ENCODE data around the gene IGF2BP1.
"Not testable (repeated sequence)": the region's sequence is repeated elsewhere in the genome, so short reads cannot be mapped to it uniquely, and the experiment has no call there.

The IGF2BP1 gene

GRCh38 chr17:49050611-49051010 lies 53.4 kb downstream of the IGF2BP1 start:
- H3K4me3 ChIP-seq (ENCODE audit: low read depth, low read length): no peak overlapping the region

GRCh38 chr17:49051269-49051668 lies 54.1 kb downstream of the IGF2BP1 start:
- H3K4me3 ChIP-seq (ENCODE audit: low read depth, low read length): no peak overlapping the region

DNA sequence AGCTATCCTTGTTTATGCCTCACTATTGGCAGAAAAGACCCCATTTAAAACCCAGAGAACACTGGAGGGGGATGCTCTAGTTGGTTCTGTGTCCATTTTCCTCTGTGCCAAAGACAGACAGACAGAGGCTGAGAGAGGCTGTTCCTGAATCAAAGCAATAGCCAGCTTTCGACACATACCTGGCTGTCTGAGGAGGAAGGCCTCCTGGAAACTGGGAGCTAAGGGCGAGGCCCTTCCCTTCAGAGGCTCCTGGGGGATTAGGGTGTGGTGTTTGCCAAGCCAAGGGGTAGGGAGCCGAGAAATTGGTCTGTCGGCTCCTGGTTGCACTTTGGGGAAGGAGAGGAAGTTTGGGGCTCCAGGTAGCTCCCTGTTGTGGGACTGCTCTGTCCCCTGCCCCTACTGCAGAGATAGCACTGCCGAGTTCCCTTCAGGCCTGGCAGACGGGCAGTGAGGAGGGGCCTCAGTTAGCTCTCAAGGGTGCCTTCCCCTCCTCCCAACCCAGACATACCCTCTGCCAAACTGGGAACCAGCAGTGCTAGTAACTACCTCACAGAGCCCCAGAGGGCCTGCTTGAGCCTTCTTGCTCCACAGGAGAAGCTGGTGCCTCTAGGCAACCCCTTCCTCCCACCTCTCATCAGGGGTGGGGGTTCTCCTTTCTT lies 56.1 kb downstream of the IGF2BP1 start:
- H3K4me3 ChIP-seq (ENCODE audit: low read depth, low read length): no peak overlapping the region

- H3K4me3 ChIP-seq (ENCODE audit: low read depth, low read length): no peak overlapping the region
Observed at GRCh38 chr17:49054342-49055092, 57.3 kb downstream of the IGF2BP1 start.

- no peak overlapping the region for H3K4me3 ChIP-seq (ENCODE audit: low read depth, low read length)
Observed at GRCh38 chr17:49055181-49055927, 58.2 kb downstream of the IGF2BP1 start.

DNA sequence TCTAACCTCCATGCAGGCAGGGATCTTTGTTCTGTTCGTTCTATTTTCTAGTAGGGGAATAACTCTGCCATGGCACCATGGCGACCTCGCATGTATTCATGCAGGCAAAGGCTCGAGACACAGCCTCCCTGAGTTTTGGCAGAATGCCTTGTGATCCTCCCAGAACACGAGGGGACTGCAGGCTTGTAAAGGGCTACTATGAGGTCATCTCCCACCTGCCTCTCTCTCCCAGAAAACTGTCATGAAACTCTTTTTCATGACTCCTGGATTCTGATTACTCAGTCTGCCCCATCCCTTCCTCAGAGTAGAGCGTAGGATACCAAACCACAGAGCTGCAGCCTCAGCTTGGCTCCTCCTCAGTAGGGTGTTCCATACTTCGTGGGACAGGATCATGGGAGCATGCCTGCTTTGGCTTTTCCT lies 64.3 kb downstream of the IGF2BP1 start:
- no peak overlapping the region for H3K4me3 ChIP-seq (ENCODE audit: low read depth, low read length)

DNA sequence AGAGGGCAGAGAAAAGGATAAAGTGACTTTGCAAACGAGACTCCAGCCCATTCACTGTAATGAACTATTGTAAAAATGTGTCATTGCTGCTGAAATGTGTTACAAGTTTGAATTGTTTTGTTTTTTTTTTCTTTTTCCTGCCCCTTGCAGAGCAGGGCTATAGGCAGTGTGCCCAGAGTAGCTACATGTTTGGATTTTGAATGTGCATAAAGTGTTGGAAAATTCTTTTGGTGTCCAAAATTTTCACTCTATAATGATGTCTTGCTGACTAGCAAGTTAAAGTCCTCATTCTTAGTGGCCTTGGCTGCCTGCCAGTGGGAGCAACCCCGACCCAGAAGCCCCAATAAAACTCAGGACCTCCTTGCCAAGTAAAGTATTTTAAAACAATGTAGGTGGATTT lies 66.5 kb downstream of the IGF2BP1 start:
- no peak overlapping the region for H3K4me3 ChIP-seq (ENCODE audit: low read depth, low read length)

- no peak overlapping the region for H3K4me3 ChIP-seq (ENCODE audit: low read depth, low read length)
Observed at GRCh38 chr17:49067163-49067562, 70.0 kb downstream of the IGF2BP1 start.

- no peak overlapping the region for H3K4me3 ChIP-seq (ENCODE audit: low read depth, low read length)
Observed at GRCh38 chr17:49069585-49070273, 72.5 kb downstream of the IGF2BP1 start.

DNA sequence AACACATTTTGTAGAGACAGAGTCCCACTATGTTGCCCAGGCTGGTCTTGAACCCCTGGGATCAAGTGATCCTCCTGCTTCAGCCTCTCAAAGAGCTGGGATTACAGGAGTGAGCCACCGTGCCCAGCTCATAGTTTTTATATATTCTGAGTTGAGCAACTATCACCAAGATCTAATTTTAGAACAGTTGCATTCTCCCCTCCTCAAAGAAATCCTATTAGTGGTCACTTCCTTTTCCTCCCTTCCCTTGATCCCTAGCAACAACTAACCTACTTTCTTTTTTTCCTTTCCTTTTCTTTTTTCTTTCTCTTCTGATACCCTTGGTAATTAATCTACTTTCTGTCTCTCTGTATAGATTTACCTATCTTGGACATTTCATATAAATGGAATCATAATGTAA lies 73.9 kb downstream of the IGF2BP1 start:
- H3K4me3 ChIP-seq (ENCODE audit: low read depth, low read length): no peak overlapping the region

DNA sequence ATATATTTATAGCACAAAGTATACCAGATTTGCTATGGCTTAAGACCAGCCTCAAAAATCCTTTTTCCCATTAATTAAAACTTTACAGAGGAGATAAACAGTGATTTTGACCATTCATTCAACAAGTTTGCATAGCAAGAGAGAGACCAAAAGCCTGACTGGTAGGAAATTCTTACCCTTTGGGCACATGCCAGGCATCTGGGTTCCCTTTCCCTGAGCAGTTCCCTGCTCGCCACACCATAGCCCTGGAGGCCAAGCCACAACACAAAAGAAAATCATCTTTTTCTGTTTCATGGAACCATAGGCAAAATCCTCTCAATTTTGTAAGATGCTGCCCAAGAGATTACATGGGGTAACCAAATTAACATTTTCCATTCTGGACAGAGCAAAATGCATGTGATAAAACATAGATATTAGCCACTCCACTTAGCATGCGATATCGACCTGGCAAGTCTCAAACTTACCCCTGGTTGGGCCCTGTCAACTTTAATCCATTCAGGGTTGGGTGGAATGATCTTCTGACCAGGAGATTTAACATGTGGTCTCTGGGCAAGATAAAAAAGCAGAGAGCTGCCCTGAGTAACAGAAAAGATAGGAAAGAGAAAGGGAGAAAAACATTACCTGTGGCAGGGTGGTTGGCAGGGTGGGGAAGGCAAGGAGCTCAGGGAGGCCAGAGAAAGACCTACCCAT lies 77.8 kb downstream of the IGF2BP1 start:
- no peak overlapping the region for H3K4me3 ChIP-seq (ENCODE audit: low read depth, low read length)

GRCh38 chr17:49076573-49077384 lies 79.6 kb downstream of the IGF2BP1 start:
- no peak overlapping the region for H3K4me3 ChIP-seq (ENCODE audit: low read depth, low read length)

DNA sequence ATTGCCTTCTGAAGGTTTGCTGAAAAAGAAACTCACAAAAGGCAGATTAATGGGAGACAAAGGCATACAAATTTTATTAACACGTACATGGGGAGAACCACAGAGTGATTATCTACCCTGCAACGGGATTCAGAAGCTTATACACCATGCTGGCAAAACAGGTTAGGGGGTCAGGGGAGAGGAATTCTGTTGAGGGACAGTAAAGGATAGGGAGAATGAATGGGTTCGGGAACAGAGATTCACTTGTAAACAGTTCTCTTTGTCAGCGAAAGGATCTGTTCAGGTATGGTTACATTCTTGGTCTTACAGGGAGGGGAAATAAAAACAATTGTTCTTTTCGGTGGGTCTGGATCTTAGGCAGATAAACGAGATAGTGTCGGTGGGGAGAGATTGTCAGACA lies 81.1 kb downstream of the IGF2BP1 start:
- H3K4me3 ChIP-seq (ENCODE audit: low read depth, low read length): no peak overlapping the region

GRCh38 chr17:49079840-49080663 lies 82.9 kb downstream of the IGF2BP1 start:
- H3K4me3 ChIP-seq (ENCODE audit: low read depth, low read length): no peak overlapping the region

DNA sequence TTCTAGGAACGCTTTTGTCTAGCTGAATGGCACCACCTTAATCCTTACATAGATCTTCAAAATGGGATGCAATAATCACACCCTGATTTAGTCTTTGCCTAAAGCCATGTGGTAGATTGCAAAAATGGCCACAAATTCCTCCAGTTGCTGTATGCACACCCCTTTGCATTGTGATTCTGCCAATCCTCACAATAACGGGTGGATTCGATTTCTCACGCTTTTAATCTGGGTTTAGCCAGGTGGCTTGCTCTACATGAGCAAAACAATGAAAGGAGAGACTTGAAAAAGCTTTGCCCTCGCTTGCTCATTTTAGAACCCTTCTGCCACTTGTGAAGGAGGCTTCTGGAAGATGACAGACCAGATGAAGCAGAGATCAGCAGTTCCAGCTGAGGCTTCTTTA lies 85.0 kb downstream of the IGF2BP1 start:
- no peak overlapping the region for H3K4me3 ChIP-seq (ENCODE audit: low read depth, low read length)

GRCh38 chr17:49085046-49085445 lies 87.9 kb downstream of the IGF2BP1 start:
- H3K4me3 ChIP-seq (ENCODE audit: low read depth, low read length): not testable (repeated sequence)

DNA sequence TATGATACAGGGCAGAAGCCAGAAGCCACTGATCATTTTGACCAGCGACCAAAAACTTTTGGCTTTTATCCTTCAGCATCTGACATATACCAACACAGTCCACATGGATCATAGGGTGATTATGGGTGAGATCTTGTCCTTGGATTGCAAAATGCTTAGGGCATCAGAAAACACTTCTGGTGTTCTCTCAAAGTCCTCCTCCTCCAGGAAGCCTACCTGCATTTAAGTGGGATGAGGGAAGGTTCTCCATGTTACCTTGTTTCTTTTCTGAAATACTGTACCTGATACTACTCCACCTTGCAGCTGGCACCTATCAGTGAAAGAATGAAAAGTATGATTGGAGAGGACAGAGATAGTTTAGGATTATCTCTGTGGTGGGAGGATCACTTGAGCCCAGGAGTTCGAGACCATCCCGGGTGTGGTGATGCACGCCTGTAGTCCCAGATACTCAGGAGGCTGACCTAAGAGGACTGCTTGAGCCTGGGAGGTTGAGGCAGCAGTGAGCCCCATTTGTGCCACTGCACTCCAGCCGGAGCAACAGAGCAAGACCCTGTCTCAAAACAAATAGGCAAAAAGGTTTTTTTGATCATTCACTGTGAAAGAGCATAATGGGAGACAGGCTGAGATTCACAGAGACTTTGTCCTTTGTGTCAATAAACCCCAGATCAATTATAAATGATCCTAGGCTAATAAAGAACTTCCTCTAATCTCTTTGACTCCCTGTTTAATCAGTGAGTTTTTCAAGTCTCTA lies 88.6 kb downstream of the IGF2BP1 start:
- no peak overlapping the region for H3K4me3 ChIP-seq (ENCODE audit: low read depth, low read length)

GRCh38 chr17:49086316-49086605 lies 89.1 kb downstream of the IGF2BP1 start:
- no peak overlapping the region for H3K4me3 ChIP-seq (ENCODE audit: low read depth, low read length)

DNA sequence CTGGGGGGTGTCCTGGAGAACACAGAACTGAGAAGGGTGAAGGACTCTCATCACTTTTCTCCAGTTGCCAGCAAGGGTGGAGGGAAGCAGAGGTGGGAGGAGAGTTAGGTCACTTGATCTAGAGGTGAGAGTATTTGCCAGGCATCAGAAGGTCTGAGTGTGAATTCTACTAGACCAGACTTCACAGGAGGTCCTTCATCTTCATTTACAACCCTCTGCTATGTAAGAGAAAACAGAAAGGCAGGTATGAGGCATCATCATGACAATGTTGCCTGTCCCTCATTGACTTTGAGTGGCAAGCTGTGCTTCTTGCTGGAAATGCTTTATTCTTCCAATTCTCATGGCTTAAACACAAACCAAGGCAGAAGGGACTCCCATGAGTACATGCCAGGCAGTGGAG lies 89.5 kb downstream of the IGF2BP1 start:
- H3K4me3 ChIP-seq (ENCODE audit: low read depth, low read length): no peak overlapping the region

Measured in iPS-11a (cell line).